PFSK-1 (cell line): ENCODE measurements around the gene SH2D5.

Experiments used
- FOXP2 ChIP-seq: optimal IDR thresholded peaks from 2 replicates; pipeline ENCODE3; 2011; ENCODE audit warnings: borderline replicate concordance, control low read depth, inconsistent platforms; ENCODE audit not compliant: insufficient read depth; ENCODE audit errors: extremely low read length, extremely low read depth
- POLR2AphosphoS5 ChIP-seq: IDR thresholded peaks from 2 replicates; pipeline ENCODE4 v1.6.1; 2012; ENCODE audit warnings: low read depth, mild to moderate bottlenecking, control low read depth, low read length, moderate library complexity
- REST ChIP-seq, 2 experiments: IDR thresholded peaks; 2 replicates each; pipeline versions ENCODE4 v1.6.1 to v1.8.0; 2011 to 2012; ENCODE audit warnings: low read depth in 2 of 2, low read length in 2 of 2, control low read depth in 1 of 2, inconsistent platforms in 1 of 2, mild to moderate bottlenecking in 1 of 2, moderate library complexity in 1 of 2; ENCODE audit not compliant: insufficient read depth in 1 of 2
- SIN3A ChIP-seq: IDR thresholded peaks from 2 replicates; pipeline ENCODE4 v1.6.1; 2012; ENCODE audit warnings: mild to moderate bottlenecking, low read length, moderate library complexity, borderline replicate concordance; ENCODE audit not compliant: insufficient read depth
- TAF1 ChIP-seq: IDR thresholded peaks from 2 replicates; pipeline ENCODE4 v1.6.1; 2012; ENCODE audit warnings: low read length, control low read depth, borderline replicate concordance; ENCODE audit not compliant: insufficient read depth

- no peak for TF ChIP-seq SIN3A
- no peak for TF ChIP-seq TAF1
- TF ChIP-seq FOXP2: no peak
- no peak for TF ChIP-seq POLR2AphosphoS5
- no peak for TF ChIP-seq REST (IDR thresholded peaks at IDR 0.05; ENCODE audit: insufficient read depth in 1 of 2, low read depth in 2 of 2, low read length in 2 of 2)
Observed at GRCh38 chr1:20771780-20772179, 39.3 kb upstream of the SH2D5 start.
